GM23338 (cell line): ENCODE measurements around the gene KIF2A. TPM values are rescaled to one million over a fixed set of nuclear protein-coding genes. Genes with fewer than 3 reads are reported as not detected.
A peak's percentile ranks its signal among the peaks of the same experiment; 100 is the strongest.

Experiments
- ATAC-seq: fragments of 200-7000 bp; cut with Tn5 transposase; 3 replicates; pipeline ENCODE4 v1.9.1; 2020
- DNase-seq: peaks from one replicate; pipeline ENCODE4 v3.0.0-alpha.2; 2015; ENCODE audit warnings: low spot score
- H2AFZ ChIP-seq: fragments of 200-600 bp; sonication (generic); 2 replicates; pipeline ENCODE4 v1.8.0; 2016; ENCODE audit warnings: antibody characterized with exemption, mild to moderate bottlenecking, moderate library complexity
- H3F3A ChIP-seq: fragments of 200-600 bp; sonication (generic); replicated peaks from 2 replicates; pipeline ENCODE4 v1.8.0; 2017; ENCODE audit warnings: antibody characterized with exemption, mixed run types, low read depth
- H3K27ac ChIP-seq: fragments of 200-600 bp; sonication (generic); 2 replicates; pipeline ENCODE4 v1.6.1; 2016; ENCODE audit warnings: low read depth
- H3K27me3 ChIP-seq: fragments of 200-600 bp; sonication (generic); 2 replicates; pipeline ENCODE4 v1.8.0; 2016; ENCODE audit warnings: mild to moderate bottlenecking, mixed run types, moderate library complexity; ENCODE audit not compliant: insufficient read depth
- H3K36me3 ChIP-seq: fragments of 200-600 bp; sonication (generic); 2 replicates; pipeline ENCODE4 v1.8.0; 2016; ENCODE audit warnings: mild to moderate bottlenecking; ENCODE audit not compliant: insufficient read depth
- H3K4me1 ChIP-seq: fragments of 200-600 bp; sonication (generic); 2 replicates; pipeline ENCODE4 v1.8.0; 2016; ENCODE audit warnings: mild to moderate bottlenecking, moderate library complexity; ENCODE audit not compliant: insufficient read depth
- H3K4me2 ChIP-seq: fragments of 200-600 bp; sonication (generic); 2 replicates; pipeline ENCODE4 v1.7.1; 2017; ENCODE audit warnings: mixed run types
- H3K4me3 ChIP-seq: fragments of 200-600 bp; sonication (generic); 2 replicates; pipeline ENCODE4 v1.6.1; 2016; ENCODE audit warnings: mixed run types
- H3K79me2 ChIP-seq: fragments of 200-600 bp; sonication (generic); replicated peaks from 2 replicates; pipeline ENCODE4 v1.8.0; 2017; ENCODE audit warnings: mild to moderate bottlenecking; ENCODE audit not compliant: insufficient read depth
- H3K9me2 ChIP-seq: fragments of 200-600 bp; sonication (generic); 2 replicates; pipeline ENCODE4 v1.8.0; 2017; ENCODE audit not compliant: insufficient read depth
- H4K20me1 ChIP-seq: fragments of 200-600 bp; sonication (generic); replicated peaks from 2 replicates; pipeline ENCODE4 v1.8.0; 2017; ENCODE audit warnings: mild to moderate bottlenecking; ENCODE audit not compliant: insufficient read depth
- H3K27ac Mint-ChIP-seq: 2 replicates; pipeline ENCODE4 v1.8.0; 2020; ENCODE audit warnings: inconsistent platforms, mild to moderate bottlenecking, moderate library complexity, mixed read lengths
- H3K27me3 Mint-ChIP-seq: 3 replicates; pipeline ENCODE4 v1.8.0; 2022; ENCODE audit warnings: low read depth, mild to moderate bottlenecking, moderate library complexity, mixed read lengths, inconsistent platforms; ENCODE audit not compliant: insufficient read depth, poor library complexity
- H3K36me3 Mint-ChIP-seq: 3 replicates; pipeline ENCODE4 v1.8.0; 2021; ENCODE audit warnings: low read depth, mild to moderate bottlenecking, inconsistent platforms, moderate library complexity, mixed read lengths
- H3K4me1 Mint-ChIP-seq: 3 replicates; pipeline ENCODE4 v1.8.0; 2020; ENCODE audit warnings: mild to moderate bottlenecking, inconsistent platforms, mixed read lengths
- H3K4me3 Mint-ChIP-seq: 3 replicates; pipeline ENCODE4 v1.8.0; 2021; ENCODE audit warnings: moderate library complexity, mild to moderate bottlenecking, inconsistent platforms, mixed read lengths
- H3K9me3 Mint-ChIP-seq: 3 replicates; pipeline ENCODE4 v1.8.0; 2020; ENCODE audit warnings: moderate library complexity, mild to moderate bottlenecking, inconsistent platforms, mixed read lengths
- CREB1 ChIP-seq: fragments of 250-450 bp; sonication (Bioruptor Pico); IDR thresholded peaks from 2 replicates; pipeline ENCODE4 v1.5.0; 2020; ENCODE audit warnings: low read depth, mild to moderate bottlenecking, moderate library complexity
- EZH2 ChIP-seq: fragments of 200-600 bp; sonication (generic); IDR thresholded peaks from one replicate; pipeline ENCODE4 v1.8.0; 2017; ENCODE audit warnings: antibody characterized with exemption, mild to moderate bottlenecking, low read depth; ENCODE audit not compliant: unreplicated experiment
- EZH2phosphoT487 ChIP-seq: fragments of 200-600 bp; sonication (generic); IDR thresholded peaks from one replicate; pipeline ENCODE4 v1.8.1; 2018; ENCODE audit warnings: antibody characterized with exemption; ENCODE audit not compliant: unreplicated experiment
- JUNB ChIP-seq: IDR thresholded peaks from one replicate; pipeline ENCODE4 v1.6.1; 2016; ENCODE audit warnings: antibody characterized with exemption; ENCODE audit not compliant: unreplicated experiment
- NANOG ChIP-seq: IDR thresholded peaks from 2 replicates; pipeline ENCODE4 v1.6.1; 2016; ENCODE audit warnings: antibody characterized with exemption, borderline replicate concordance
- ZNF331 ChIP-seq: fragments of 250-450 bp; sonication (Bioruptor Pico); IDR thresholded peaks from 2 replicates; pipeline ENCODE4 v1.5.0; 2020; ENCODE audit warnings: low read depth, mild to moderate bottlenecking, moderate library complexity
- polyA plus RNA-seq: library from polyadenylated mRNA; unstranded; fragments of >200 nt; fragmentation: Nextera tagmentation; extraction: Ambion mirVana; gene quantifications from 2 replicates; pipeline ENCODE4 v1.2.1, GENCODE V29; 2016
- total RNA-seq: library from RNA; depleted of rRNA; stranded (reverse); fragments of >200 nt; shearing (Covaris generic); gene quantifications from 2 replicates; pipeline ENCODE4 v1.2.3, GENCODE V29; 2014
- TF ChIP-seq, protein P1 (sequence below): IDR thresholded peaks from 2 replicates; pipeline ENCODE4 v1.6.1; 2016; ENCODE audit warnings: antibody characterized with exemption
- TF ChIP-seq, protein P2 (sequence below): fragments of 250-450 bp; sonication (Bioruptor Pico); IDR thresholded peaks from 2 replicates; pipeline ENCODE4 v1.5.0; 2020; ENCODE audit warnings: mild to moderate bottlenecking, moderate library complexity
- TF ChIP-seq, protein P3 (sequence below), 2 experiments: fragments of 200-600 bp in 1 of 2; sonication (generic) in 1 of 2; conservative IDR thresholded peaks; 2 replicates each; pipeline versions ENCODE4 v1.5.1 to v1.6.1; 2016 to 2017; ENCODE audit warnings: antibody characterized with exemption in 2 of 2, low read depth in 2 of 2, mild to moderate bottlenecking in 2 of 2, moderate library complexity in 1 of 2

Gene KIF2A
- total and polyA plus RNA-seq, 2 experiments from 2014 or later, result 120 to 122 TPM

DNA sequence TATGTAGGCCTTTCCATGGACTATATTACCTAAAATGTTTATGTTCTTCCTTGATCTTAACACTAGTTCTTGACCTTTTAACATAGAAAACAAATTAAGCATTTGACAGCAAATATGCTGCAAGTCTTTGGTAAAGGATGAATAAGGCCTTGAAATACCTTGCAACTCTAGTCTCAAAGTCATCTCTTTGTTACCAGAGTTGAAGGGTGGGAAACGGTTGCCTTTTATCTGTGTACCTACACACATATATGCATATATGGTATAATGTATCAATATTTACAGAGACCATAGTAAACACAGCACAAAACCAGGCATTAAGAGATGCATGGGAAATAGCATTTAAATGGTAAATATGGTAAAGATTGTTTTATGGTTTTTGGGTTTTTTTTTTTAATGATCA is 16.5 kb downstream of the KIF2A start:
- H3K36me3 ChIP-seq, result no peaks in the 10 kb centered on the region
- TF ChIP-seq, protein P1, sequence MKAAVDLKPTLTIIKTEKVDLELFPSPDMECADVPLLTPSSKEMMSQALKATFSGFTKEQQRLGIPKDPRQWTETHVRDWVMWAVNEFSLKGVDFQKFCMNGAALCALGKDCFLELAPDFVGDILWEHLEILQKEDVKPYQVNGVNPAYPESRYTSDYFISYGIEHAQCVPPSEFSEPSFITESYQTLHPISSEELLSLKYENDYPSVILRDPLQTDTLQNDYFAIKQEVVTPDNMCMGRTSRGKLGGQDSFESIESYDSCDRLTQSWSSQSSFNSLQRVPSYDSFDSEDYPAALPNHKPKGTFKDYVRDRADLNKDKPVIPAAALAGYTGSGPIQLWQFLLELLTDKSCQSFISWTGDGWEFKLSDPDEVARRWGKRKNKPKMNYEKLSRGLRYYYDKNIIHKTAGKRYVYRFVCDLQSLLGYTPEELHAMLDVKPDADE, result no peak
- TF ChIP-seq, protein P2, sequence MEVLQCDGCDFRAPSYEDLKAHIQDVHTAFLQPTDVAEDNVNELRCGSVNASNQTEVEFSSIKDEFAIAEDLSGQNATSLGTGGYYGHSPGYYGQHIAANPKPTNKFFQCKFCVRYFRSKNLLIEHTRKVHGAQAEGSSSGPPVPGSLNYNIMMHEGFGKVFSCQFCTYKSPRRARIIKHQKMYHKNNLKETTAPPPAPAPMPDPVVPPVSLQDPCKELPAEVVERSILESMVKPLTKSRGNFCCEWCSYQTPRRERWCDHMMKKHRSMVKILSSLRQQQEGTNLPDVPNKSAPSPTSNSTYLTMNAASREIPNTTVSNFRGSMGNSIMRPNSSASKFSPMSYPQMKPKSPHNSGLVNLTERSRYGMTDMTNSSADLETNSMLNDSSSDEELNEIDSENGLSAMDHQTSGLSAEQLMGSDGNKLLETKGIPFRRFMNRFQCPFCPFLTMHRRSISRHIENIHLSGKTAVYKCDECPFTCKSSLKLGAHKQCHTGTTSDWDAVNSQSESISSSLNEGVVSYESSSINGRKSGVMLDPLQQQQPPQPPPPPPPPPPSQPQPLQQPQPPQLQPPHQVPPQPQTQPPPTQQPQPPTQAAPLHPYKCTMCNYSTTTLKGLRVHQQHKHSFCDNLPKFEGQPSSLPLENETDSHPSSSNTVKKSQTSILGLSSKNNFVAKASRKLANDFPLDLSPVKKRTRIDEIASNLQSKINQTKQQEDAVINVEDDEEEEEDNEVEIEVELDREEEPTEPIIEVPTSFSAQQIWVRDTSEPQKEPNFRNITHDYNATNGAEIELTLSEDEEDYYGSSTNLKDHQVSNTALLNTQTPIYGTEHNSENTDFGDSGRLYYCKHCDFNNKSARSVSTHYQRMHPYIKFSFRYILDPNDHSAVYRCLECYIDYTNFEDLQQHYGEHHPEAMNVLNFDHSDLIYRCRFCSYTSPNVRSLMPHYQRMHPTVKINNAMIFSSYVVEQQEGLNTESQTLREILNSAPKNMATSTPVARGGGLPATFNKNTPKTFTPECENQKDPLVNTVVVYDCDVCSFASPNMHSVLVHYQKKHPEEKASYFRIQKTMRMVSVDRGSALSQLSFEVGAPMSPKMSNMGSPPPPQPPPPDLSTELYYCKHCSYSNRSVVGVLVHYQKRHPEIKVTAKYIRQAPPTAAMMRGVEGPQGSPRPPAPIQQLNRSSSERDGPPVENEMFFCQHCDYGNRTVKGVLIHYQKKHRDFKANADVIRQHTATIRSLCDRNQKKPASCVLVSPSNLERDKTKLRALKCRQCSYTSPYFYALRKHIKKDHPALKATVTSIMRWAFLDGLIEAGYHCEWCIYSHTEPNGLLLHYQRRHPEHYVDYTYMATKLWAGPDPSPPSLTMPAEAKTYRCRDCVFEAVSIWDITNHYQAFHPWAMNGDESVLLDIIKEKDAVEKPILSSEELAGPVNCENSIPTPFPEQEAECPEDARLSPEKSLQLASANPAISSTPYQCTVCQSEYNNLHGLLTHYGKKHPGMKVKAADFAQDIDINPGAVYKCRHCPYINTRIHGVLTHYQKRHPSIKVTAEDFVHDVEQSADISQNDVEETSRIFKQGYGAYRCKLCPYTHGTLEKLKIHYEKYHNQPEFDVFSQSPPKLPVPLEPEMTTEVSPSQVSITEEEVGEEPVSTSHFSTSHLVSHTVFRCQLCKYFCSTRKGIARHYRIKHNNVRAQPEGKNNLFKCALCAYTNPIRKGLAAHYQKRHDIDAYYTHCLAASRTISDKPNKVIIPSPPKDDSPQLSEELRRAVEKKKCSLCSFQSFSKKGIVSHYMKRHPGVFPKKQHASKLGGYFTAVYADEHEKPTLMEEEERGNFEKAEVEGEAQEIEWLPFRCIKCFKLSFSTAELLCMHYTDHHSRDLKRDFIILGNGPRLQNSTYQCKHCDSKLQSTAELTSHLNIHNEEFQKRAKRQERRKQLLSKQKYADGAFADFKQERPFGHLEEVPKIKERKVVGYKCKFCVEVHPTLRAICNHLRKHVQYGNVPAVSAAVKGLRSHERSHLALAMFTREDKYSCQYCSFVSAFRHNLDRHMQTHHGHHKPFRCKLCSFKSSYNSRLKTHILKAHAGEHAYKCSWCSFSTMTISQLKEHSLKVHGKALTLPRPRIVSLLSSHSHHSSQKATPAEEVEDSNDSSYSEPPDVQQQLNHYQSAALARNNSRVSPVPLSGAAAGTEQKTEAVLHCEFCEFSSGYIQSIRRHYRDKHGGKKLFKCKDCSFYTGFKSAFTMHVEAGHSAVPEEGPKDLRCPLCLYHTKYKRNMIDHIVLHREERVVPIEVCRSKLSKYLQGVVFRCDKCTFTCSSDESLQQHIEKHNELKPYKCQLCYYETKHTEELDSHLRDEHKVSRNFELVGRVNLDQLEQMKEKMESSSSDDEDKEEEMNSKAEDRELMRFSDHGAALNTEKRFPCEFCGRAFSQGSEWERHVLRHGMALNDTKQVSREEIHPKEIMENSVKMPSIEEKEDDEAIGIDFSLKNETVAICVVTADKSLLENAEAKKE (CRISPR knock-in tag), result no peak
- TF ChIP-seq JUNB, result no peak
- Mint-ChIP-seq H3K4me3 (no peak overlapping the region), H3K27me3 (peaks cover 2% of the 10 kb centered on the region), H3K4me1 (peaks cover 16% of the 10 kb centered on the region), H3K9me3 (no peaks in the 10 kb centered on the region), H3K27ac (no peak overlapping the region), H3K36me3 (peaks cover 6% of the 10 kb centered on the region; the same call in 1 of the 3 replicates)
- no peak overlapping the region for H3K4me3 ChIP-seq
- H3K79me2 ChIP-seq, result peaks cover 100% of the 10 kb centered on the region
- DNase-seq (no peak), ATAC-seq (no peak)
- no peaks in the 10 kb centered on the region for H3F3A ChIP-seq
- H3K4me2 ChIP-seq, result no peak overlapping the region
- no peak overlapping the region for H3K27ac ChIP-seq
- H3K9me2 ChIP-seq, result no peaks in the 10 kb centered on the region
- peaks cover 21% of the 10 kb centered on the region for H3K4me1 ChIP-seq
- peaks cover 65% of the 10 kb centered on the region for H4K20me1 ChIP-seq
- no peaks in the 10 kb centered on the region for H3K27me3 ChIP-seq
- no peak overlapping the region for H2AFZ ChIP-seq

DNA sequence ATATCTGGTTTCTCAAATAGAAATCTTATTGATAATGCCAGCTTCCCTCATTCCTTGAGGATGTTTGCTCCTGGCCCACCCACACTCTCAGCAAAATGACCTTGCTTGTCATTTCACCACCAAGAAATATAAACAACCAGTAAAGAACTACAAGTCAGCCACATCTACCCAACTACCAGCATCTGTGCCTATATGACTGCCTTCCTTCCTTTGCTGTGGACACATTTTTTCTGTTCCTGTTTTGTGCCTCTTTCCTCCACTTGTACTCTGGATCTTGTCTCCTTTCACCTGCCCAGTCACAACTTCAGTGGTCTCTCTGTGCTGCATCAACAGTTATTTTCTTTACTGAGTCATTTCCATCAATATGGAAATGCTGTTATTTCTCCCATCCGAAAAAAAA is 20.3 kb downstream of the KIF2A start:
- peak overlapping the region; percentile 32 for H3K27ac Mint-ChIP-seq
- H3K36me3 Mint-ChIP-seq, result peaks cover 6% of the 10 kb centered on the region; the same call in 1 of the 3 replicates
- Histone ChIP-seq H3K79me2 (peaks cover 100% of the 10 kb centered on the region), H3K4me2 (0 out of 2 replicates have a peak overlapping the region, but pooled peaks have one; percentile 33), H3K36me3 (no peaks in the 10 kb centered on the region), H3K27ac (peak overlapping the region; percentile 81), H3K4me1 (peaks cover 23% of the 10 kb centered on the region), H3F3A (no peaks in the 10 kb centered on the region), H3K4me3 (no peak overlapping the region), H2AFZ (no peak overlapping the region), H3K9me2 (no peaks in the 10 kb centered on the region), H3K27me3 (no peaks in the 10 kb centered on the region), H4K20me1 (peaks cover 54% of the 10 kb centered on the region)
- peaks cover 2% of the 10 kb centered on the region for H3K27me3 Mint-ChIP-seq
- no peak for ATAC-seq
- DNase-seq, result no peak
- H3K4me1 Mint-ChIP-seq, result peaks cover 28% of the 10 kb centered on the region
- no peaks in the 10 kb centered on the region for H3K9me3 Mint-ChIP-seq
- H3K4me3 Mint-ChIP-seq, result no peak overlapping the region
- no peak for TF ChIP-seq EZH2phosphoT487
- TF ChIP-seq JUNB, result no peak
- TF ChIP-seq NANOG, result no peak
- TF ChIP-seq CREB1 (CRISPR knock-in tag), result no peak
- no peak for TF ChIP-seq ZNF331
- TF ChIP-seq, protein P3, sequence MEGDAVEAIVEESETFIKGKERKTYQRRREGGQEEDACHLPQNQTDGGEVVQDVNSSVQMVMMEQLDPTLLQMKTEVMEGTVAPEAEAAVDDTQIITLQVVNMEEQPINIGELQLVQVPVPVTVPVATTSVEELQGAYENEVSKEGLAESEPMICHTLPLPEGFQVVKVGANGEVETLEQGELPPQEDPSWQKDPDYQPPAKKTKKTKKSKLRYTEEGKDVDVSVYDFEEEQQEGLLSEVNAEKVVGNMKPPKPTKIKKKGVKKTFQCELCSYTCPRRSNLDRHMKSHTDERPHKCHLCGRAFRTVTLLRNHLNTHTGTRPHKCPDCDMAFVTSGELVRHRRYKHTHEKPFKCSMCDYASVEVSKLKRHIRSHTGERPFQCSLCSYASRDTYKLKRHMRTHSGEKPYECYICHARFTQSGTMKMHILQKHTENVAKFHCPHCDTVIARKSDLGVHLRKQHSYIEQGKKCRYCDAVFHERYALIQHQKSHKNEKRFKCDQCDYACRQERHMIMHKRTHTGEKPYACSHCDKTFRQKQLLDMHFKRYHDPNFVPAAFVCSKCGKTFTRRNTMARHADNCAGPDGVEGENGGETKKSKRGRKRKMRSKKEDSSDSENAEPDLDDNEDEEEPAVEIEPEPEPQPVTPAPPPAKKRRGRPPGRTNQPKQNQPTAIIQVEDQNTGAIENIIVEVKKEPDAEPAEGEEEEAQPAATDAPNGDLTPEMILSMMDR (conservative IDR thresholded peaks at IDR 0.05; ENCODE audit: low read depth in 2 of 2), result no peak
- TF ChIP-seq, protein P1, result no peak
- TF ChIP-seq EZH2, result no peak
